ENCODE data around the gene SYNPR. TPM values are rescaled to one million over a fixed set of nuclear protein-coding genes. Genes with fewer than 3 reads are reported as not detected.

SYNPR gene
- polyA plus RNA-seq, 1 donor from 2014 or later = 2.0 TPM

- Histone ChIP-seq H3K9ac (ENCODE audit: low read length) (no peak overlapping the region), H3F3A (ENCODE audit: insufficient read depth, low read length, poor library complexity, severe bottlenecking) (no peaks in the 10 kb centered on the region), H3K36me3 (ENCODE audit: insufficient read depth, low read length) (no peaks in the 10 kb centered on the region), H2AFZ (ENCODE audit: low read depth, low read length) (no peak overlapping the region), H3K27ac (ENCODE audit: low read length) (no peak overlapping the region), H3K9me2 (ENCODE audit: insufficient read depth, low read length) (no peaks in the 10 kb centered on the region), H3K9me3 (ENCODE audit: low read length) (no peaks in the 10 kb centered on the region), H3K79me2 (replicated peaks; ENCODE audit: insufficient read depth, low read length) (no peaks in the 10 kb centered on the region), H3K27me3 (ENCODE audit: insufficient read depth, low read depth, low read length) (no peaks in the 10 kb centered on the region), H3K4me3 (ENCODE audit: low read length) (no peak overlapping the region), H3K4me2 (ENCODE audit: low read length) (no peak overlapping the region), H4K20me1 (ENCODE audit: insufficient read depth) (no peaks in the 10 kb centered on the region)
- TF ChIP-seq POLR2AphosphoS5 (IDR thresholded peaks at IDR 0.05) (no peak), SMC3 (conservative IDR thresholded peaks at IDR 0.05; ENCODE audit: poor library complexity) (no peak), EP300 (conservative IDR thresholded peaks at IDR 0.05; ENCODE audit: poor library complexity, severe bottlenecking) (no peak), TAF1 (IDR thresholded peaks at IDR 0.05; ENCODE audit: low read depth) (no peak), RAD21 (conservative IDR thresholded peaks at IDR 0.05) (no peak), REST (IDR thresholded peaks at IDR 0.05; ENCODE audit: borderline replicate concordance) (no peak)
- TF ChIP-seq, protein P1, sequence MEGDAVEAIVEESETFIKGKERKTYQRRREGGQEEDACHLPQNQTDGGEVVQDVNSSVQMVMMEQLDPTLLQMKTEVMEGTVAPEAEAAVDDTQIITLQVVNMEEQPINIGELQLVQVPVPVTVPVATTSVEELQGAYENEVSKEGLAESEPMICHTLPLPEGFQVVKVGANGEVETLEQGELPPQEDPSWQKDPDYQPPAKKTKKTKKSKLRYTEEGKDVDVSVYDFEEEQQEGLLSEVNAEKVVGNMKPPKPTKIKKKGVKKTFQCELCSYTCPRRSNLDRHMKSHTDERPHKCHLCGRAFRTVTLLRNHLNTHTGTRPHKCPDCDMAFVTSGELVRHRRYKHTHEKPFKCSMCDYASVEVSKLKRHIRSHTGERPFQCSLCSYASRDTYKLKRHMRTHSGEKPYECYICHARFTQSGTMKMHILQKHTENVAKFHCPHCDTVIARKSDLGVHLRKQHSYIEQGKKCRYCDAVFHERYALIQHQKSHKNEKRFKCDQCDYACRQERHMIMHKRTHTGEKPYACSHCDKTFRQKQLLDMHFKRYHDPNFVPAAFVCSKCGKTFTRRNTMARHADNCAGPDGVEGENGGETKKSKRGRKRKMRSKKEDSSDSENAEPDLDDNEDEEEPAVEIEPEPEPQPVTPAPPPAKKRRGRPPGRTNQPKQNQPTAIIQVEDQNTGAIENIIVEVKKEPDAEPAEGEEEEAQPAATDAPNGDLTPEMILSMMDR (IDR thresholded peaks at IDR 0.05; ENCODE audit: poor library complexity, severe bottlenecking) = no peak
These were observed 339.3 kb downstream of the SYNPR start for GRCh38 chr3:63617391-63617790.

DNA sequence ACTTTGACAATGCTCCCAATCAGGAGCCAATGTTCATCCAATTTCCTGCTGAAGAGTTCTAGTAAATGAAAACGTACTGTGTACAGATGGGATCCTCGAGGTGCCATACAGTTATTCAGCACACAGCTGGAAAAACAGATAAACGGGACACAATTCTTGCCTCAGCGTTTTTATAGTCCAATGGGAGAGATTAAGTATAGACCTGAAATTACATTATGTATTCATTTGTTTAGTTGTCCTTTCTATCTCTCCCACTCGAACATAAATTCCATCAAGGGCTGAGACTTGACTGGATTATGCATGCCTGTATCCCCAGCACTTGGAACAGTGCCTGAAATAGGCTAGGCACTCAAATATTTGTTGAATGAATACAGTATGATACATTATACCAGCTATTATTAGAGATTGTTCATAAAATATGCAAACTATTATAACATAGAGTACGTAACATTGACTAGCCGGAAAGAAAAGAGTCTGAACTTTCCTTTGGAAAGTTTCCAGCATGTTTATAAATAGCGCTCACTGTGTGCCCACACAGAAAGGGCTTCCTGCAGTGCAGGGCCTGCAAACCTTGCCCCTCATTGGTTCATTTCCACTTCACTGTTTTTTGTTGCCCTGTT is 346.9 kb downstream of the SYNPR start:
- Histone ChIP-seq H4K20me1 (ENCODE audit: insufficient read depth) (no peaks in the 10 kb centered on the region), H3K9me3 (ENCODE audit: low read length) (no peaks in the 10 kb centered on the region), H3K4me2 (ENCODE audit: low read length) (no peak overlapping the region), H3K4me3 (ENCODE audit: low read length) (no peak overlapping the region), H3F3A (ENCODE audit: insufficient read depth, low read length, poor library complexity, severe bottlenecking) (no peaks in the 10 kb centered on the region), H3K36me3 (ENCODE audit: insufficient read depth, low read length) (no peaks in the 10 kb centered on the region), H3K79me2 (replicated peaks; ENCODE audit: insufficient read depth, low read length) (no peaks in the 10 kb centered on the region), H3K9me2 (ENCODE audit: insufficient read depth, low read length) (no peaks in the 10 kb centered on the region), H3K27ac (ENCODE audit: low read length) (no peak overlapping the region), H3K9ac (ENCODE audit: low read length) (no peak overlapping the region), H3K27me3 (ENCODE audit: insufficient read depth, low read depth, low read length) (no peaks in the 10 kb centered on the region), H2AFZ (ENCODE audit: low read depth, low read length) (no peak overlapping the region)
- TF ChIP-seq EP300 (conservative IDR thresholded peaks at IDR 0.05; ENCODE audit: poor library complexity, severe bottlenecking) (no peak), TAF1 (IDR thresholded peaks at IDR 0.05; ENCODE audit: low read depth) (no peak), SMC3 (conservative IDR thresholded peaks at IDR 0.05; ENCODE audit: poor library complexity) (no peak), POLR2AphosphoS5 (IDR thresholded peaks at IDR 0.05) (no peak), RAD21 (conservative IDR thresholded peaks at IDR 0.05) (no peak), EZH2 (IDR thresholded peaks at IDR 0.05; ENCODE audit: borderline replicate concordance, insufficient read depth, low read length, poor library complexity, severe bottlenecking) (no peak), REST (IDR thresholded peaks at IDR 0.05; ENCODE audit: borderline replicate concordance) (no peak), MXI1 (conservative IDR thresholded peaks at IDR 0.05; ENCODE audit: poor library complexity, severe bottlenecking) (no peak)
- TF ChIP-seq, protein P1 (IDR thresholded peaks at IDR 0.05; ENCODE audit: poor library complexity, severe bottlenecking) = no peak
